IMR-90 (cell line): Measurements from ENCODE around the gene PIK3CB. TPM values are rescaled to one million over a fixed set of nuclear protein-coding genes. Genes with fewer than 3 reads are reported as not detected.

Source experiments
- ATAC-seq: fragments of 200-7000 bp; cut with Tn5 transposase; 2 replicates; pipeline ENCODE4 v1.9.1; 2020; ENCODE audit warnings: low read depth, mild to moderate bottlenecking, moderate library complexity
- BruUV-seq: library from RNA; stranded (reverse); fragments of 400-500 nt; replicated peaks from 2 replicates; lab custom pipeline; 2021; lab: Mats Ljungman, UMichigan
- CTCF ChIA-PET: fragments of 300-600 bp; formaldehyde crosslinking; extraction: SDS; loops from one replicate; lab custom pipeline; 2021; ENCODE audit warnings: antibody characterized with exemption; lab: Yijun Ruan, JAX
- POLR2A ChIA-PET: fragments of 300-600 bp; sonication (Branson Sonifier 250); formaldehyde crosslinking; loops from one replicate; lab custom pipeline; 2022; ENCODE audit warnings: antibody characterized with exemption; ENCODE audit not compliant: unreplicated experiment; lab: Charles Lee
- DNase-seq: peaks from one replicate; pipeline ENCODE4 v3.0.0; 2013
- H2AFZ ChIP-seq: replicated peaks from 2 replicates; pipeline ENCODE3; 2013; ENCODE audit warnings: low read length, mild to moderate bottlenecking; ENCODE audit not compliant: poor library complexity
- H2AK5ac ChIP-seq: 2 replicates; pipeline ENCODE4 v1.6.1; 2013; ENCODE audit warnings: low read depth, low read length, inconsistent platforms
- H2AK9ac ChIP-seq: replicated peaks from 2 replicates; pipeline ENCODE3; 2013; ENCODE audit warnings: mild to moderate bottlenecking, low read depth, low read length, moderate library complexity; ENCODE audit not compliant: poor library complexity
- H2BK120ac ChIP-seq: 2 replicates; pipeline ENCODE4 v1.6.1; 2013; ENCODE audit warnings: low read depth, low read length, inconsistent platforms
- H2BK15ac ChIP-seq: 3 replicates; pipeline ENCODE4 v1.6.1; 2013; ENCODE audit warnings: low read depth, low read length, inconsistent platforms
- H2BK20ac ChIP-seq: 2 replicates; pipeline ENCODE4 v1.6.1; 2013; ENCODE audit warnings: low read depth, mild to moderate bottlenecking, inconsistent platforms, low read length, moderate library complexity
- H2BK5ac ChIP-seq: 2 replicates; pipeline ENCODE4 v1.6.1; 2013; ENCODE audit warnings: mild to moderate bottlenecking, low read depth, low read length, inconsistent platforms; ENCODE audit not compliant: poor library complexity, severe bottlenecking
- H3K14ac ChIP-seq: replicated peaks from 2 replicates; pipeline ENCODE4 v1.6.1; 2013; ENCODE audit warnings: low read depth, low read length, inconsistent platforms
- H3K18ac ChIP-seq: 2 replicates; pipeline ENCODE4 v1.6.1; 2013; ENCODE audit warnings: low read depth, low read length, control low read depth
- H3K23ac ChIP-seq: 2 replicates; pipeline ENCODE4 v1.6.1; 2013; ENCODE audit warnings: low read depth, low read length, inconsistent platforms
- H3K27ac ChIP-seq: 2 replicates; pipeline ENCODE4 v1.5.1; 2013; ENCODE audit warnings: mild to moderate bottlenecking, control low read depth, low read length; ENCODE audit not compliant: insufficient read depth
- H3K27me3 ChIP-seq: 2 replicates; pipeline ENCODE4 v1.6.1; 2013; ENCODE audit warnings: low read length; ENCODE audit not compliant: control insufficient read depth, insufficient read depth
- H3K36me3 ChIP-seq: 2 replicates; pipeline ENCODE4 v1.6.1; 2013; ENCODE audit warnings: low read length, mixed read lengths; ENCODE audit not compliant: control insufficient read depth, insufficient read depth
- H3K4ac ChIP-seq: 2 replicates; pipeline ENCODE4 v1.6.1; 2013; ENCODE audit warnings: low read depth, low read length, inconsistent platforms
- H3K4me1 ChIP-seq: 2 replicates; pipeline ENCODE4 v1.6.1; 2013; ENCODE audit warnings: low read length, mixed read lengths; ENCODE audit not compliant: control insufficient read depth, insufficient read depth
- H3K4me2 ChIP-seq: 2 replicates; pipeline ENCODE4 v1.6.1; 2013; ENCODE audit warnings: low read depth, mild to moderate bottlenecking, control low read depth, low read length, moderate library complexity
- H3K4me3 ChIP-seq: 2 replicates; pipeline ENCODE4 v1.5.1; 2013; ENCODE audit warnings: low read depth, mild to moderate bottlenecking, control low read depth, low read length, moderate library complexity; ENCODE audit not compliant: insufficient read depth
- H3K56ac ChIP-seq: 2 replicates; pipeline ENCODE4 v1.6.1; 2013; ENCODE audit warnings: low read length, inconsistent platforms; ENCODE audit not compliant: insufficient read depth; ENCODE audit errors: extremely low read depth
- H3K79me1 ChIP-seq, 2 experiments: 2 replicates each; pipeline ENCODE4 v1.6.1; 2013; ENCODE audit warnings: low read length in 2 of 2, inconsistent platforms in 1 of 2, low read depth in 1 of 2
- H3K9ac ChIP-seq: 2 replicates; pipeline ENCODE4 v1.6.1; 2013; ENCODE audit warnings: low read depth, low read length, control low read depth
- H3K9me1 ChIP-seq: 2 replicates; pipeline ENCODE4 v1.6.1; 2013; ENCODE audit warnings: low read length, inconsistent platforms; ENCODE audit not compliant: insufficient read depth
- H3K9me3 ChIP-seq: 2 replicates; pipeline ENCODE4 v1.6.1; 2013; ENCODE audit warnings: low read length; ENCODE audit not compliant: control insufficient read depth, insufficient read depth
- H4K20me1 ChIP-seq: 2 replicates; pipeline ENCODE4 v1.6.1; 2013; ENCODE audit warnings: low read length, inconsistent platforms; ENCODE audit not compliant: insufficient read depth
- H4K5ac ChIP-seq: 2 replicates; pipeline ENCODE4 v1.6.1; 2013; ENCODE audit warnings: mild to moderate bottlenecking, low read depth, low read length, control low read depth
- H4K8ac ChIP-seq, 2 experiments: 2 replicates each; pipeline ENCODE4 v1.6.1; 2013; ENCODE audit warnings: low read depth in 2 of 2, low read length in 2 of 2, control low read depth in 1 of 2, inconsistent platforms in 1 of 2
- H4K91ac ChIP-seq: 2 replicates; pipeline ENCODE4 v1.6.1; 2013; ENCODE audit warnings: low read depth, low read length, inconsistent platforms; ENCODE audit not compliant: insufficient read depth
- CEBPB ChIP-seq: IDR thresholded peaks from 2 replicates; pipeline ENCODE4 v1.6.1; 2012; ENCODE audit warnings: low read depth, low read length, improper control_type of control experiment
- MAZ ChIP-seq: IDR thresholded peaks from 2 replicates; pipeline ENCODE4 v1.6.1; 2012; ENCODE audit warnings: low read depth, mild to moderate bottlenecking, low read length, improper control_type of control experiment, moderate library complexity, borderline replicate concordance
- NFE2L2 ChIP-seq: fragments of 150-350 bp; IDR thresholded peaks from 2 replicates; pipeline ENCODE4 v1.6.1; 2016; ENCODE audit warnings: low read depth, mild to moderate bottlenecking, low read length
- POLR2A ChIP-seq: IDR thresholded peaks from 2 replicates; pipeline ENCODE4 v1.6.1; 2012; ENCODE audit warnings: mild to moderate bottlenecking, low read depth, low read length
- WGBS, 2 experiments: methylation state at CpG; one replicate each; pipeline versions ENCODE4 v1.1.5 to v1.1.7; 2013; ENCODE audit warnings: missing lambda C conversion rate in 2 of 2; ENCODE audit not compliant: insufficient read length in 1 of 2; ENCODE audit errors: extremely low coverage in 2 of 2; 5-methylcytosine and 5-hydroxymethylcytosine counted together
- dilution Hi-C: fragments of 300-500 bp; cut with HindIII; formaldehyde crosslinking; loops from one replicate; pipeline ENCODE4 v1.14.3; 2018; ENCODE audit warnings: low sequenced_read_pairs; ENCODE audit not compliant: unreplicated experiment
- in situ Hi-C: fragments of 300-500 bp; cut with MboI; formaldehyde crosslinking; loops from 3 replicates; pipeline ENCODE4 v1.14.3; 2019; ENCODE audit warnings: low sequenced_read_pairs, inconsistent platforms, mixed read lengths
- intact Hi-C: fragments of 100-400 bp; cut with micrococcal nuclease; formaldehyde crosslinking; loops from 2 replicates; pipeline ENCODE4 v1.10.0; 2022
- polyA plus RNA-seq, 3 experiments: library from polyadenylated mRNA; depleted of rRNA; stranded (reverse); fragments of >200 nt; gene quantifications; 2 replicates each; pipeline ENCODE4 v1.2.3, GENCODE V29; 2012; ENCODE audit warnings: low replicate concordance in 1 of 3
- total RNA-seq: library from RNA; depleted of rRNA; stranded (reverse); fragments of >200 nt; gene quantifications from 2 replicates; pipeline ENCODE4 v1.2.3, GENCODE V29; 2012

PIK3CB gene
- total and polyA plus RNA-seq, 2 of the 4 experiments (the other 2 are of a cell fraction): 6.3 to 6.8 TPM

DNA sequence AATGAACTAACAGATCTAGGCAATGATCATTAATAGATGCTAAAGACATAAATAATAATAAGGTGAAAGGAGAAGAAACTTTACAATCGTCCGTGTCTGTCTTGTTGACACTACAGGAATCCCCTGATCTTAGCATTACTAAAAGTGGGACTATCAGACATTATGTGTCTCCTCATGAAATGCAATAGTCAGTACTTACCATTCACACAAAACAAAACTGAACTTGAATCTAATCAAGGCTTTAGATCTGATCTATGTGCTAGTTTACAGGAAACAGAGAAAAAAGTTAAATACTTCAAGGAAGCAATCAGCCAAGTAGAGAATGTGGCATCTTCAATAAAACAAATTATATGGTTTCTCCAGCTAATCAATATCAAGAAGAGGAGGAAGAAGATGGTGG is 73.7 kb downstream of the PIK3CB start:
- ATAC-seq (no peak), DNase-seq (no peak)
- H3K27me3 ChIP-seq: no peaks in the 10 kb centered on the region
- H2BK15ac ChIP-seq: no peak overlapping the region
- H4K20me1 ChIP-seq: no peaks in the 10 kb centered on the region
- H2BK5ac ChIP-seq: no peak overlapping the region
- no peak overlapping the region for H2AK5ac ChIP-seq
- ChIA-PET POLR2A (interaction anchor here (0.5 kb wide), 1 partner anchor 100 kb away, joined by 3 read pairs; no protein-coding TSS in a partner anchor), CTCF (no interaction called here)
- no peaks in the 10 kb centered on the region for H3K4me1 ChIP-seq
- no peak overlapping the region for H3K9ac ChIP-seq
- no TSS peak for BruUV-seq
- H3K79me1 ChIP-seq: peaks cover 0 to 11% of the 10 kb centered on the region in 2 experiments; a peak in 3 of 4 replicates
- H3K23ac ChIP-seq: no peak overlapping the region
- H3K4me3 ChIP-seq: no peak overlapping the region
- no peak overlapping the region for H3K18ac ChIP-seq
- H3K14ac ChIP-seq: no peak overlapping the region
- no peak overlapping the region for H3K27ac ChIP-seq
- no peak overlapping the region for H4K8ac ChIP-seq
- no peak overlapping the region for H3K4ac ChIP-seq
- H3K9me1 ChIP-seq: no peaks in the 10 kb centered on the region
- intact Hi-C loops (no loop called here), in situ Hi-C loops (no loop called here), dilution Hi-C loops (no loop called here)
- no peak overlapping the region for H2AFZ ChIP-seq
- TF ChIP-seq CEBPB: no peak
- TF ChIP-seq MAZ: no peak
- TF ChIP-seq POLR2A: no peak
- TF ChIP-seq NFE2L2: no peak
- no peak overlapping the region for H2AK9ac ChIP-seq
- H3K56ac ChIP-seq: no peak overlapping the region
- no CpG with 5 or more reads among the region's 2 CpGs for WGBS, 2 experiments
- H3K36me3 ChIP-seq: no peaks in the 10 kb centered on the region
- no peak overlapping the region for H3K4me2 ChIP-seq
- H2BK120ac ChIP-seq: no peak overlapping the region
- no peak overlapping the region for H4K5ac ChIP-seq
- no peak overlapping the region for H2BK20ac ChIP-seq
- H4K91ac ChIP-seq: no peak overlapping the region
- no peaks in the 10 kb centered on the region for H3K9me3 ChIP-seq
